Hepatocyte (in vitro differentiated cells): ENCODE data around the gene XPA.
"Not testable (repeated sequence)": the region's sequence is repeated elsewhere in the genome, so short reads cannot be mapped to it uniquely, and the experiment has no call there.

Source experiments
- EZH2 ChIP-seq: fragments of 200-600 bp; sonication (generic); IDR thresholded peaks from 2 replicates; pipeline ENCODE4 v1.6.1; 2016; ENCODE audit warnings: antibody characterized with exemption, mild to moderate bottlenecking, borderline replicate concordance
- TF ChIP-seq, protein P1 (sequence below): fragments of 200-600 bp; sonication (generic); IDR thresholded peaks from 2 replicates; pipeline ENCODE4 v1.5.1; 2016; ENCODE audit warnings: antibody characterized with exemption, mild to moderate bottlenecking; ENCODE audit not compliant: poor library complexity

GRCh38 chr9:97699824-97700223 lies 2.7 kb upstream of the XPA start:
- not testable (repeated sequence) for TF ChIP-seq EZH2
- TF ChIP-seq, protein P1, sequence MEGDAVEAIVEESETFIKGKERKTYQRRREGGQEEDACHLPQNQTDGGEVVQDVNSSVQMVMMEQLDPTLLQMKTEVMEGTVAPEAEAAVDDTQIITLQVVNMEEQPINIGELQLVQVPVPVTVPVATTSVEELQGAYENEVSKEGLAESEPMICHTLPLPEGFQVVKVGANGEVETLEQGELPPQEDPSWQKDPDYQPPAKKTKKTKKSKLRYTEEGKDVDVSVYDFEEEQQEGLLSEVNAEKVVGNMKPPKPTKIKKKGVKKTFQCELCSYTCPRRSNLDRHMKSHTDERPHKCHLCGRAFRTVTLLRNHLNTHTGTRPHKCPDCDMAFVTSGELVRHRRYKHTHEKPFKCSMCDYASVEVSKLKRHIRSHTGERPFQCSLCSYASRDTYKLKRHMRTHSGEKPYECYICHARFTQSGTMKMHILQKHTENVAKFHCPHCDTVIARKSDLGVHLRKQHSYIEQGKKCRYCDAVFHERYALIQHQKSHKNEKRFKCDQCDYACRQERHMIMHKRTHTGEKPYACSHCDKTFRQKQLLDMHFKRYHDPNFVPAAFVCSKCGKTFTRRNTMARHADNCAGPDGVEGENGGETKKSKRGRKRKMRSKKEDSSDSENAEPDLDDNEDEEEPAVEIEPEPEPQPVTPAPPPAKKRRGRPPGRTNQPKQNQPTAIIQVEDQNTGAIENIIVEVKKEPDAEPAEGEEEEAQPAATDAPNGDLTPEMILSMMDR, result not testable (repeated sequence)
